ENCODE results near the gene ARHGAP10. TPM values are rescaled to one million over a fixed set of nuclear protein-coding genes. Genes with fewer than 3 reads are reported as not detected.

Gene ARHGAP10
- total RNA-seq, 1 donor from 2014 or later: 15.5 TPM

- no peak for DNase-seq (ENCODE audit: low read depth)
- Histone ChIP-seq H3K36me3 (ENCODE audit: control insufficient read depth, insufficient read depth, low read length) (no peaks in the 10 kb centered on the region), H3K27me3 (ENCODE audit: control insufficient read depth, insufficient read depth, low read length) (no peaks in the 10 kb centered on the region), H3K4me3 (ENCODE audit: low read depth, low read length) (no peak overlapping the region)
- TF ChIP-seq CTCF (IDR thresholded peaks at IDR 0.05; ENCODE audit: insufficient read depth, low read length, poor library complexity, severe bottlenecking): no peak
Measured at GRCh38 chr4:147725673-147726072, 6.2 kb upstream of the ARHGAP10 start.

GRCh38 chr4:147727476-147728028, 4.3 kb upstream of the ARHGAP10 start:
- no peak for TF ChIP-seq CTCF (IDR thresholded peaks at IDR 0.05; ENCODE audit: insufficient read depth, low read length, poor library complexity, severe bottlenecking)
- Histone ChIP-seq H3K27me3 (ENCODE audit: control insufficient read depth, insufficient read depth, low read length) (no peaks in the 10 kb centered on the region), H3K4me3 (ENCODE audit: low read depth, low read length) (no peak overlapping the region), H3K36me3 (ENCODE audit: control insufficient read depth, insufficient read depth, low read length) (no peaks in the 10 kb centered on the region)
- DNase-seq (ENCODE audit: low read depth): no peak

- no peak overlapping the region for H3K4me3 ChIP-seq (ENCODE audit: low read depth, low read length)
- DNase-seq (ENCODE audit: low read depth): no peak
- H3K27me3 ChIP-seq (ENCODE audit: control insufficient read depth, insufficient read depth, low read length): no peaks in the 10 kb centered on the region
- no peaks in the 10 kb centered on the region for H3K36me3 ChIP-seq (ENCODE audit: control insufficient read depth, insufficient read depth, low read length)
- TF ChIP-seq CTCF (IDR thresholded peaks at IDR 0.05; ENCODE audit: insufficient read depth, low read length, poor library complexity, severe bottlenecking): no peak
Measured at GRCh38 chr4:147730333-147730732, 1.6 kb upstream of the ARHGAP10 start.

- H3K4me3 ChIP-seq (ENCODE audit: low read depth, low read length): peak overlapping the region; percentile 78
- no peak for DNase-seq (ENCODE audit: low read depth)
- no peaks in the 10 kb centered on the region for H3K36me3 ChIP-seq (ENCODE audit: control insufficient read depth, insufficient read depth, low read length)
- no peaks in the 10 kb centered on the region for H3K27me3 ChIP-seq (ENCODE audit: control insufficient read depth, insufficient read depth, low read length)
- TF ChIP-seq CTCF (IDR thresholded peaks at IDR 0.05; ENCODE audit: insufficient read depth, low read length, poor library complexity, severe bottlenecking): no peak
Measured at GRCh38 chr4:147732518-147733235, 789 bp downstream of the ARHGAP10 start.

GRCh38 chr4:147733716-147734344, 1.9 kb downstream of the ARHGAP10 start:
- Histone ChIP-seq H3K27me3 (ENCODE audit: control insufficient read depth, insufficient read depth, low read length) (no peaks in the 10 kb centered on the region), H3K4me3 (ENCODE audit: low read depth, low read length) (peak overlapping the region; percentile 8), H3K36me3 (ENCODE audit: control insufficient read depth, insufficient read depth, low read length) (no peaks in the 10 kb centered on the region)
- no peak for TF ChIP-seq CTCF (IDR thresholded peaks at IDR 0.05; ENCODE audit: insufficient read depth, low read length, poor library complexity, severe bottlenecking)
- DNase-seq (ENCODE audit: low read depth): no peak

All from kidney epithelial cell (primary cell).